Activated B cell treated with CpG ODN at 0.5 μM for 24 hours (primary cell): ENCODE data around the gene FADS6. TPM values are rescaled to one million over a fixed set of nuclear protein-coding genes. Genes with fewer than 3 reads are reported as not detected.

ENCODE experiments used
- ATAC-seq: fragments of 200-7000 bp; cut with Tn5 transposase; one replicate; pipeline ENCODE4 v1.10.0; 2021; ENCODE audit warnings: low read depth, mild to moderate bottlenecking, moderate library complexity
- CTCF ChIA-PET: fragments of 350-600 bp; sonication (Branson Sonifier 250); formaldehyde crosslinking; loops from one replicate; lab custom pipeline; 2021; ENCODE audit warnings: antibody characterized with exemption; lab: Charles Lee
- POLR2A ChIA-PET: fragments of 350-600 bp; sonication (Branson Sonifier 250); formaldehyde crosslinking; loops from one replicate; lab custom pipeline; 2021; ENCODE audit warnings: antibody characterized with exemption; lab: Charles Lee
- DNase-seq: peaks from one replicate; pipeline ENCODE4 v3.0.0; 2022
- H3K27ac Mint-ChIP-seq: one replicate; pipeline ENCODE4 v1.8.0; 2020; ENCODE audit warnings: mixed read lengths
- H3K27me3 Mint-ChIP-seq: one replicate; pipeline ENCODE4 v1.8.0; 2021; ENCODE audit warnings: mixed read lengths
- H3K36me3 Mint-ChIP-seq: one replicate; pipeline ENCODE4 v1.8.0; 2021; ENCODE audit warnings: low read depth, mixed read lengths
- H3K4me1 Mint-ChIP-seq: one replicate; pipeline ENCODE4 v1.8.0; 2021; ENCODE audit warnings: mixed read lengths
- H3K4me3 Mint-ChIP-seq: one replicate; pipeline ENCODE4 v1.8.0; 2020; ENCODE audit warnings: mild to moderate bottlenecking, mixed read lengths
- H3K9me3 Mint-ChIP-seq: one replicate; pipeline ENCODE4 v1.8.0; 2020; ENCODE audit warnings: mixed read lengths
- intact Hi-C: fragments of 100-400 bp; cut with micrococcal nuclease; formaldehyde crosslinking; loops from one replicate; pipeline ENCODE4 v1.15.1; 2024
- total RNA-seq: library from RNA; stranded (reverse); gene quantifications from 2 replicates; pipeline ENCODE4 v1.2.3, GENCODE V29; 2022
- TF ChIP-seq, protein P1 (sequence below): fragments of 200-600 bp; IDR thresholded peaks from one replicate; pipeline ENCODE4 v1.8.0; 2022; ENCODE audit warnings: antibody characterized with exemption, mild to moderate bottlenecking

Gene FADS6
- total RNA-seq, 1 donor from 2014 or later, result not detected

DNA sequence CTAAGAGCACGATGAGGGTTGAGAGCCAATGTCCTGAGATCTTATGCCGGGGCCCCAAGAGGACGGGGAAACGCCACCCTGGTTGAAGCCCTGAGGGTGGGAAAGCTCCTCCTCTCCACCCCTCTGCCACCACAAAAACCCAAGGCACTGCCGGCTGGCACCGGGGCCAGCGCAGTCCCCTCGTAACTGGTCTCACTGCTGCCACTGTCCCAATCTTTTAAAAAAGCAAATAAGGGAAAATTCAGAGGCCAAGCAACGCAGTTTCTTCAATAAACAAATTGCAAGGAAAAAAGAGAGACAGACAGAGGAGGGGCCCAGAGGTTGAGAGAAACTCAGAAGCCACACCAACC, 40.4 kb downstream of the FADS6 start:
- intact Hi-C loops, result no loop called here
- Mint-ChIP-seq H3K4me1 (peaks cover 7% of the 10 kb centered on the region), H3K36me3 (no peaks in the 10 kb centered on the region), H3K9me3 (no peaks in the 10 kb centered on the region), H3K4me3 (no peak overlapping the region), H3K27ac (no peak overlapping the region), H3K27me3 (peaks cover 62% of the 10 kb centered on the region)
- TF ChIP-seq, protein P1, sequence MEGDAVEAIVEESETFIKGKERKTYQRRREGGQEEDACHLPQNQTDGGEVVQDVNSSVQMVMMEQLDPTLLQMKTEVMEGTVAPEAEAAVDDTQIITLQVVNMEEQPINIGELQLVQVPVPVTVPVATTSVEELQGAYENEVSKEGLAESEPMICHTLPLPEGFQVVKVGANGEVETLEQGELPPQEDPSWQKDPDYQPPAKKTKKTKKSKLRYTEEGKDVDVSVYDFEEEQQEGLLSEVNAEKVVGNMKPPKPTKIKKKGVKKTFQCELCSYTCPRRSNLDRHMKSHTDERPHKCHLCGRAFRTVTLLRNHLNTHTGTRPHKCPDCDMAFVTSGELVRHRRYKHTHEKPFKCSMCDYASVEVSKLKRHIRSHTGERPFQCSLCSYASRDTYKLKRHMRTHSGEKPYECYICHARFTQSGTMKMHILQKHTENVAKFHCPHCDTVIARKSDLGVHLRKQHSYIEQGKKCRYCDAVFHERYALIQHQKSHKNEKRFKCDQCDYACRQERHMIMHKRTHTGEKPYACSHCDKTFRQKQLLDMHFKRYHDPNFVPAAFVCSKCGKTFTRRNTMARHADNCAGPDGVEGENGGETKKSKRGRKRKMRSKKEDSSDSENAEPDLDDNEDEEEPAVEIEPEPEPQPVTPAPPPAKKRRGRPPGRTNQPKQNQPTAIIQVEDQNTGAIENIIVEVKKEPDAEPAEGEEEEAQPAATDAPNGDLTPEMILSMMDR, result no peak
- DNase-seq, result no peak
- POLR2A ChIA-PET, result interaction anchor here (0.6 kb wide), 1 partner anchor 13 kb away, joined by 7 read pairs; no protein-coding TSS in a partner anchor
- CTCF ChIA-PET, result no interaction called here
- ATAC-seq, result no peak

DNA sequence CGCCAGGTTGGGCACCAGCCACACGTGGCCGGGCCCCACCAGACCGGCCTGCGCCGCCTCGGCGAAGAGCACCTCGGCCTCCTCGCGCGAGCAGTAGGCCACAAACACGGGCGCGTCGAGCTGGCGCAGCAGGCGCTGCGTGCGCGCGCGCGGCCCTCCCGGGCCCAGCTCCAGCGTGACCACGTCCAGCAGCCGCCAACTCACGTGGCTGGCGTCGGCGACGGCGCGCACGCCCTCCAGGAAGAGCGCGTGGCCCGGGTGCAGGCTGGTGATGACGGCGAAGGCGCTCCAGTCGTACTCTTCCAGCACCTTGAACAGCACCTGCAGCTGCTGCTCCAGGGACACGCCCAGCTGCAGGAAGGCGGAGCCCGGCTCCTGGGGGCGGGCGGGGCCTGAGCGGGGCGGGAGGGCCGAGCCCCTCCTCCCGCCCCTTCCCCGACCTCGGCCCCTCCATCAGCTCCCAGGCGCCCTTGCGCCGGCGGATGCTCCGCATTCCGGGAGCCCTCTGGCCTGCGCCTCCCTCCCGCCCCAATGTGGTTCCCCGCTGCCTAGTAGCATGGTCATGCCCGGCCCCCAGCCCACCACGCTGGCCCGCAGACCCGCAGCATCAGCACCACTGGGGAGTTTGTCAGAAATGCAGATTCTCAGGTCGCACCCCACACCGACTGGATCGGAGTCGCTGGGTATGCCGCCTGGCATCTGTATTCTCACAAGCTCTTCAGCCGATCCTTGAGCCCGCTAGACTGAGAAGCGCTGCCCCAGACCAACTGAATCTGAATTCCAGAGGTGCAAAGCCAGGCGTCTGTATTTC, 41.0 kb downstream of the FADS6 start:
- peaks cover 7% of the 10 kb centered on the region for H3K4me1 Mint-ChIP-seq
- H3K36me3 Mint-ChIP-seq, result no peaks in the 10 kb centered on the region
- H3K27me3 Mint-ChIP-seq, result peaks cover 58% of the 10 kb centered on the region
- CTCF ChIA-PET, result no interaction called here
- intact Hi-C loops, result no loop called here
- TF ChIP-seq, protein P1, result no peak
- no peak for DNase-seq
- peak overlapping the region; percentile 46 for H3K4me3 Mint-ChIP-seq
- ATAC-seq, result peak; percentile 82
- no peaks in the 10 kb centered on the region for H3K9me3 Mint-ChIP-seq
- H3K27ac Mint-ChIP-seq, result no peak overlapping the region
- POLR2A ChIA-PET, result interaction anchor here (0.6 kb wide), 2 partner anchors 12 to 154 kb away, joined by 3 to 7 read pairs; no protein-coding TSS in a partner anchor

DNA sequence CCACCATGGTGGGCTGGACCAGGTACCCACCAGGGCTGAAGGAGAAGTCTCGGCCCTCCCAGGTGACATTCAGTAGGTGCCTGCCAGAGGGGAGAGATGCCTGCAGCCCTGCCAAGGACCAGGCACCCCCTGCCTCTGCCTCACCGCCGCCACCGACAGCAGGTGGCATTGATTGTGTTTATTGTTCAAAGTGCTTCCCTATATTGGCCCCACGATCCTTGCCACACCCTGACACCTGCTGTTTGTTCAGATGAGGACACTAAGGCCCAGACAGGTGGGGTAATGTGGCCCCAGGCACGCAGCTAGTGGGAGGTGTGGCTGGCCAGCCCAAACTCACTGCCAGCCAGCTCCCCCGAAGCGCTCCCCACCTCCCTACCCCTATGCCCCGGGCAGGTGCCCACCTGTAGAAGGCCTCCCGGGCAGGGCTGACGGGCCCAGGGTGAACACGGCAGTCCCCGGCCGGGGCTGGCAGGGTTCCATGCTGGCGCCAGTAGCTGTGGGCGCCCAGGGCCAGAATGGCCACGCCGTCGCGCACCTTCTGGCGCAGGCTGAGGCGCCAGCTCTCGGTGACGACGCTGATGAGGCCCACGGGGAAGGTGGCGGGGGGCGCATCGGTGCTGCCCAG, 41.7 kb downstream of the FADS6 start:
- peaks cover 7% of the 10 kb centered on the region for H3K4me1 Mint-ChIP-seq
- ATAC-seq (no peak), DNase-seq (no peak)
- no peaks in the 10 kb centered on the region for H3K9me3 Mint-ChIP-seq
- intact Hi-C loops, result no loop called here
- ChIA-PET CTCF (no interaction called here), POLR2A (interaction anchor here (0.6 kb wide), 1 partner anchor 155 kb away, joined by 3 read pairs; no protein-coding TSS in a partner anchor)
- no peak overlapping the region for H3K27ac Mint-ChIP-seq
- TF ChIP-seq, protein P1, result no peak
- H3K36me3 Mint-ChIP-seq, result no peaks in the 10 kb centered on the region
- peaks cover 51% of the 10 kb centered on the region for H3K27me3 Mint-ChIP-seq
- no peak overlapping the region for H3K4me3 Mint-ChIP-seq

DNA sequence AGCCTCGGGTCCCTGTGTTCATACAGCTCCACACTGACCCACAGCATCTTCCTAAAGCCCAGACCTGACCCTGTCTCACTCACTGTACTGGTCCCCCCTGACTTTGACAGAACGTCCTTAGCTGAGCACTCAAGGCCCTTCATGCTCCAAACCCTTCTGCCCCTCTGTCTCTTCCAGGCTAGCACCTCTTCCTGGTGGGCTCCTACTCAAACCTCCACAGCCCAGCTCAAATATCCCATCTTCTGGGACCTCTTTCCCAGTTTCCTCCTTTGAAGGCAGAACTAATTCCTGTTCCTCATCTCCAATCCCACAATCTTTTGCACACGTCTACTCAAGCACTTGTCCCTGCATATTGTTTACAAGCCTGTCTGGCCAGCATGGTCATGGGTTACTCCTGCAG, 42.5 kb downstream of the FADS6 start:
- Mint-ChIP-seq H3K4me1 (peaks cover 7% of the 10 kb centered on the region), H3K9me3 (no peaks in the 10 kb centered on the region), H3K27me3 (peaks cover 51% of the 10 kb centered on the region), H3K36me3 (no peaks in the 10 kb centered on the region), H3K27ac (no peak overlapping the region), H3K4me3 (no peak overlapping the region)
- intact Hi-C loops, result no loop called here
- ATAC-seq (no peak), DNase-seq (no peak)
- TF ChIP-seq, protein P1, result no peak
- ChIA-PET POLR2A (no interaction called here), CTCF (interaction anchor here (0.9 kb wide), 1 partner anchor 8 kb away, joined by 3 read pairs; no protein-coding TSS in a partner anchor)

DNA sequence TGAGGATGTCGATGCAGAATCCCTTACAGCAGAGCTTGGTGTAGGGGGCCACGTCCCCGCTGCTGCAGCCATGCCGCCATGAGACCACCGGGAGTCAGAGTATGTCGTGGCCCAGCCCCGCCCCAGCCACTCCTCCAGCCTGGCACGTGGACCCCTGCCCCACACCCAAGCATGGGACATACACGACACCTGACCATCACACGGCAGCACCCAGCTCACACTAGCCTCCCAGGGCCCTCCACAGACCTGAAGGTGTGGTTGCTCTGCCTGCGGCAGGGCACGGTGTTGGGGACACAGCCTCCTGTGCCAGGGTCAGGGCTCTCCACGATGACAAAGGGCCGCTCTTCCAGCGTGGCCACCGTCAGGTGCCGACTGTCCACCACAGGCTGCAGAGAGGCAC, 43.1 kb downstream of the FADS6 start:
- POLR2A ChIA-PET, result no interaction called here
- Mint-ChIP-seq H3K4me3 (no peak overlapping the region), H3K9me3 (no peaks in the 10 kb centered on the region), H3K27me3 (peaks cover 51% of the 10 kb centered on the region), H3K4me1 (peaks cover 7% of the 10 kb centered on the region), H3K27ac (no peak overlapping the region), H3K36me3 (no peaks in the 10 kb centered on the region)
- ATAC-seq (no peak), DNase-seq (no peak)
- TF ChIP-seq, protein P1, result no peak
- intact Hi-C loops, result no loop called here
- CTCF ChIA-PET, result interaction anchor here (0.9 kb wide), 1 partner anchor 9 kb away, joined by 3 read pairs; no protein-coding TSS in a partner anchor
